HG03342 (cell line): ENCODE measurements around the gene SH3BGRL2.
"Not testable (repeated sequence)": the region's sequence is repeated elsewhere in the genome, so short reads cannot be mapped to it uniquely, and the experiment has no call there.

Experiments used
- ATAC-seq: cut with Tn5 transposase; IDR thresholded peaks from one replicate; pipeline ENCODE4 v1.9.1; 2021; ENCODE audit warnings: mild to moderate bottlenecking, moderate library complexity; ENCODE audit not compliant: unreplicated experiment

Gene SH3BGRL2

GRCh38 chr6:79647741-79648140 lies 16.6 kb downstream of the SH3BGRL2 start:
- ATAC-seq, result no peak

- ATAC-seq, result no peak
Observed at GRCh38 chr6:79648328-79648727, 17.2 kb downstream of the SH3BGRL2 start.

- no peak for ATAC-seq
Observed at GRCh38 chr6:79649016-79649415, 17.9 kb downstream of the SH3BGRL2 start.

GRCh38 chr6:79650950-79651349 lies 19.8 kb downstream of the SH3BGRL2 start:
- ATAC-seq, result no peak

GRCh38 chr6:79656134-79656533 lies 25.0 kb downstream of the SH3BGRL2 start:
- no peak for ATAC-seq

GRCh38 chr6:79657238-79657637 lies 26.1 kb downstream of the SH3BGRL2 start:
- ATAC-seq, result no peak

GRCh38 chr6:79663655-79664054 lies 32.5 kb downstream of the SH3BGRL2 start:
- not testable (repeated sequence) for ATAC-seq

- no peak for ATAC-seq
Observed at GRCh38 chr6:79665725-79666551, 34.8 kb downstream of the SH3BGRL2 start.

GRCh38 chr6:79666634-79667033 lies 35.5 kb downstream of the SH3BGRL2 start:
- no peak for ATAC-seq

- no peak for ATAC-seq
Observed at GRCh38 chr6:79668381-79668780, 37.3 kb downstream of the SH3BGRL2 start.

GRCh38 chr6:79669766-79670165 lies 38.6 kb downstream of the SH3BGRL2 start:
- no peak for ATAC-seq

GRCh38 chr6:79670789-79671188 lies 39.7 kb downstream of the SH3BGRL2 start:
- ATAC-seq, result no peak

GRCh38 chr6:79671600-79672266 lies 40.6 kb downstream of the SH3BGRL2 start:
- ATAC-seq, result no peak

- ATAC-seq, result no peak
Observed at GRCh38 chr6:79672631-79673111, 41.5 kb downstream of the SH3BGRL2 start.

- no peak for ATAC-seq
Observed at GRCh38 chr6:79673947-79674346, 42.8 kb downstream of the SH3BGRL2 start.

GRCh38 chr6:79676785-79677736 lies 45.9 kb downstream of the SH3BGRL2 start:
- ATAC-seq, result no peak

- not testable (repeated sequence) for ATAC-seq
Observed at GRCh38 chr6:79682682-79683081, 51.6 kb downstream of the SH3BGRL2 start.

- ATAC-seq, result no peak
Observed at GRCh38 chr6:79684876-79685275, 53.7 kb downstream of the SH3BGRL2 start.

GRCh38 chr6:79686707-79687309 lies 55.7 kb downstream of the SH3BGRL2 start:
- ATAC-seq, result no peak

GRCh38 chr6:79687759-79688158 lies 56.6 kb downstream of the SH3BGRL2 start:
- ATAC-seq, result no peak

- ATAC-seq, result no peak
Observed at GRCh38 chr6:79694156-79694555, 63.0 kb downstream of the SH3BGRL2 start.
